Measurements from ENCODE around the gene BRSK2.

The BRSK2 gene

GRCh38 chr11:1438967-1439330 is 49.2 kb downstream of the BRSK2 start:
- no peak for DNase-seq

GRCh38 chr11:1439341-1439740 is 49.6 kb downstream of the BRSK2 start:
- DNase-seq, result no peak

GRCh38 chr11:1440066-1440465 is 50.3 kb downstream of the BRSK2 start:
- no peak for DNase-seq

GRCh38 chr11:1440496-1440895 is 50.8 kb downstream of the BRSK2 start:
- DNase-seq, result no peak

GRCh38 chr11:1442163-1442562 is 52.4 kb downstream of the BRSK2 start:
- DNase-seq, result no peak

- no peak for DNase-seq
Measured at GRCh38 chr11:1442807-1443366, 53.2 kb downstream of the BRSK2 start.

- no peak for DNase-seq
Measured at GRCh38 chr11:1443737-1444136, 54.0 kb downstream of the BRSK2 start.

GRCh38 chr11:1444321-1444720 is 54.6 kb downstream of the BRSK2 start:
- no peak for DNase-seq

GRCh38 chr11:1444823-1445422 is 55.2 kb downstream of the BRSK2 start:
- no peak for DNase-seq

- DNase-seq, result no peak
Measured at GRCh38 chr11:1445741-1446445, 56.2 kb downstream of the BRSK2 start.

- no peak for DNase-seq
Measured at GRCh38 chr11:1446623-1447022, 56.9 kb downstream of the BRSK2 start.

- DNase-seq, result no peak
Measured at GRCh38 chr11:1447845-1448825, 58.4 kb downstream of the BRSK2 start.

GRCh38 chr11:1448882-1449281 is 59.1 kb downstream of the BRSK2 start:
- no peak for DNase-seq

GRCh38 chr11:1449490-1450243 is 59.9 kb downstream of the BRSK2 start:
- no peak for DNase-seq

- DNase-seq, result no peak
Measured at GRCh38 chr11:1450344-1450875, 60.7 kb downstream of the BRSK2 start.

GRCh38 chr11:1450949-1451710 is 61.4 kb downstream of the BRSK2 start:
- DNase-seq, result no peak

- DNase-seq, result no peak
Measured at GRCh38 chr11:1451781-1452470, 62.2 kb downstream of the BRSK2 start.

GRCh38 chr11:1452744-1453143 is 63.0 kb downstream of the BRSK2 start:
- no peak for DNase-seq

- DNase-seq, result no peak
Measured at GRCh38 chr11:1453611-1454034, 63.9 kb downstream of the BRSK2 start.

- no peak for DNase-seq
Measured at GRCh38 chr11:1454576-1454975, 64.8 kb downstream of the BRSK2 start.

All from activated CD4-positive, alpha-beta T cell treated with anti-CD3 and anti-CD28 coated beads for 4 hours (primary cell).